Bronchus fibroblast of lung (primary cell): Measurements from ENCODE around the gene MGME1. TPM values are rescaled to one million over a fixed set of nuclear protein-coding genes. Genes with fewer than 3 reads are reported as not detected.

ENCODE experiments used
- total RNA-seq: library from RNA; depleted of rRNA; stranded (reverse); fragments of >200 nt; gene quantifications from 2 replicates; pipeline ENCODE4 v1.2.3, GENCODE V29; 2015

MGME1 gene, protein sequence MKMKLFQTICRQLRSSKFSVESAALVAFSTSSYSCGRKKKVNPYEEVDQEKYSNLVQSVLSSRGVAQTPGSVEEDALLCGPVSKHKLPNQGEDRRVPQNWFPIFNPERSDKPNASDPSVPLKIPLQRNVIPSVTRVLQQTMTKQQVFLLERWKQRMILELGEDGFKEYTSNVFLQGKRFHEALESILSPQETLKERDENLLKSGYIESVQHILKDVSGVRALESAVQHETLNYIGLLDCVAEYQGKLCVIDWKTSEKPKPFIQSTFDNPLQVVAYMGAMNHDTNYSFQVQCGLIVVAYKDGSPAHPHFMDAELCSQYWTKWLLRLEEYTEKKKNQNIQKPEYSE
- total RNA-seq: 20.8 and 21.9 TPM in 2 replicates

DNA sequence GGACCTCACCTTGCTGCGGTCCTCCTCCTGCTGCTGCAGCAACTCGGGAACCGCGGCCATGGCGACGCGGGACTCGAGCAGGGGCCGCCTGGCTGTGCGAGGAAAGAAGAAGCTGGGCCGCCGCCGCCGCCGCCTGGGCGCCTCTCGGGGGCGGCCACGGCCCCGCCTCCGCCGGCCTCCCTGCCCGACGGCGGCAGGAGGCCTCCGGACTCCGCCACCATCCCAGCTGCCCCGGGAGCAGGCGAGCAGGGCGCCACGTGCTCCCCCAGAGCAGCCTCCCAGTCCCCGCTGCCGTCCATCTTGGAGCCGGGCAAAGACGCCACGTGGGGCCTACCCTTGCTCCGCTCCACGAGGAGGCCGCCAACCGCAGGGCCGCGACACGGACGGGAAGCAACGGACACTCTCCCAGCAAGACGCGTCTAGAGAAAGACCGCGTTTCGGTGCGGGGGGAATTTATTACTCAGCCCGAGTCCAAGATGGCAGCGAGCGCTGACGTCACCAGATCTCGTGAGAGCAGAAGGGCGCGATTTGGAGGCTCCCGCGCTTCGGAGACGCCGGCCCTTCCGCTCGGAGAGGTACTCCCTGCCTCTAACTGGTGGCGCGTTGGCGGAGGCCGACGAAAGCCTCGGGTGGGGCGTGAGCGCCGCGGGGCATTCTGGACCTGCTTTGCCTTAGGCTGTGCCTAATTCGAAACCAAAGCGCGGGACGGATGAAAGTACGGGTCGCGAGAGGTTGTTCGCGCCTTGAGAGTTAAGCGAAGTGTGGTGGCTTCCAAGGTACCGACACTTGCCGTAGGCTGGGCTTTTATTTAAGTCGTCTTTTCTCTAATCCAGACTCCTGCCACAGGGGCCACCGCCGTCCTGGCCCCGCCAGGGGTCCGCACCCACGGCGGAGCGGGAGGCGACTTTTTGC is at the start of gene MGME1, which contains the start of gene SNX5:
MGME1 (plus strand) TSS at position 653 of the 912 bp plus-strand sequence. CDS start 842 bp downstream, outside the sequence.
SNX5 (minus strand) TSS at position 429 of the 912 bp plus-strand sequence; CDS start at position 60, 369 bp downstream.

Other genes starting within 250 kb of the MGME1 start
- gene SNX5, start 224 bp upstream of the MGME1 start, total RNA-seq: 106 and 126 TPM in 2 replicates
- gene OVOL2, start 88.9 kb downstream of the MGME1 start, total RNA-seq: not detected in 2 replicates
- gene KAT14, start 168.8 kb downstream of the MGME1 start, total RNA-seq: 8.6 and 9.1 TPM in 2 replicates
- gene PET117, start 168.8 kb downstream of the MGME1 start, total RNA-seq: 9.1 and 11.1 TPM in 2 replicates